GM18868 (cell line): ENCODE results near the gene GPA33.
"Not testable (repeated sequence)": the region's sequence is repeated elsewhere in the genome, so short reads cannot be mapped to it uniquely, and the experiment has no call there.

ENCODE experiments used
- ATAC-seq: cut with Tn5 transposase; IDR thresholded peaks from one replicate; pipeline ENCODE4 v1.9.1; 2021; ENCODE audit warnings: mild to moderate bottlenecking, moderate library complexity; ENCODE audit not compliant: unreplicated experiment

GPA33 gene

DNA sequence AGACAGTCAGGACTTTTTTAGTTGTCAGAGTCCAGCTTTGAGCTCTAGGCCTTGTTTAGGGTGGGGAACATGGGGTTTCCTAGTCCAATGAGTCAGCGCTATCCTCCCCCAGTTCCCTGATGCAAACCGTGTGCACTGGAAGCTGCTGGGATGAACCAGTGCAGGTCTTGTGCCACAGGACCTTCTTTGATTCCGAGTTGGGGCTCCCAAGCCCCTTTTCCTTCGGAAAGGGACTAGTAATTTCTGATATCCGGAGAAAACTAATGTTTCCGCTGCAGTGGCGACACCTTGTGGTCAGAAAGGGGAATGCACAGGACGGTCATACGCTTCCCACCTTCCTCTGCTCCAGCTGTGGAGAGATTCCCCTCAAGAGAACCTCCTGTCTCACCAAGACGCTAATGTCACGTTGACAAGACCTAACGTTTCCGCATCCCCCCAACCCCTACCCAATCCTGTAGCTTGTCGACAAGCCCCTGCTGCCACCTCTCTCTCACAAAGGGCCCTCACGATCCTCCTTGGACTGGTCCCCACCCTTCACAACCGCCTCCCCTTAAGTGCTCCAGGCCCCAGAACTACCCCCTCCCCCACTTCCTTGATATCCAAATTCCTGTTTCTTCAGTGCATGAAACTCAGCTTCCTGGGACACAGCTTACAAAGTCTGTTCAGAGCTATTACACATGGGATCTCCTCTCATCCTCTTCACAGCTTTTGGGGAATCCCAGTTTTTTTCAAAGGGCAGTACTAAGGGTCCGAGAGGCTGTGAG, 30.9 kb downstream of the GPA33 start:
- peak; percentile 50 for ATAC-seq

DNA sequence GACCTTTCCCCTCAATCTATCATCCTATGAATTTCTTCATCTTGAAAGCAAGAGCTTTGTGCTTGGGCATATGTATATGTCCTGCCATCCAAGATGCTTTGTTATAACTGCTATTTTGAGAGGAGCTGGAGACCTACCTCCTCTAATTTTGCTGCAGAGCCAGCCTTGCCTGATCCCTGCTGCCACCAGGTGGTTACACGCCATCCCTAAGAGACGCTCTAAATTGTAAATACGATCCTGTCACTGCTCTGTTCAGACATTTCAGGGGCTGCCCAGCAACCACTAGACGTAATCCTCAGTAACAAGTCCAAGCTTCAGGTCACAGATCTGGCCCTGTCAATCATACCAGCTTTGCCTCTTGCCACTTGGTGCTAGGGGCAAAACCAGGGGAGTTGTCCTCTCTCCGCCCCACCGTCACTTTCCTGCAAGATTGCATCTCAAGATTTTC, 32.9 kb downstream of the GPA33 start:
- peak; percentile 68 for ATAC-seq

DNA sequence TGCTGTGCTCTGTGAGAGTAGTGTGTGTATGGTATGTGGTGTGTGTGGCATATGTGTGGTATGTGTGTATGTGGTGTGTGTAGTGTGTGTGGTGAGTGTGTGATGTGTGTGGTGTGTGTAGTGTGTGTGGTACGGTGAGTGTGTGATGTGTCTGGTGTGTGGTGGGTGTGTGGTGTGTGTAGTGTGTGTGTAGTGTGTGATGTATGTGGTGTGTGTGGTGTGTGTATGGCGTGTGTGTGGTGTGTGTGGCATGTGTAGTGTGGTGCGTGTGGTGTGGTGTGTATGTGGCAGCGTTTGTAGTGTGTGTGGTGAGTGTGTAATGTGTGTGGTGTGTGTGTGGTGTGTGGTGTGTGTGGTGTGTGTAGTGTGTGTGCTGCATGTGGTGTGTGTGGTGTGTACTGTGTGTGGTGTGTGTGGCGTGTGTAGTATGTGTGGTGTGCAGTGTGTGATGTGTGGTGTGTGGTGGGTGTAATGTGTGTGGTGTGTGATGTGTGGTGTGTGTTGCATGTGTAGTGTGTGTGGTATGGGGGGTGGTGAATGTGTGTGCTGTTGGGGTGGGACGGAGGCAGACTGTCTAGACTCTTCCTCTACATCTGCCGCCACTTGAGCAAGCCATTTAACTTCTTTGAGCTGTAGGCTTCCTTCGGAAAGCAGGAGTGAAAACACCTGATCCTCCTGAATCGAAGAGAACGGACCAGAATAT, 33.5 kb downstream of the GPA33 start:
- ATAC-seq = no peak

DNA sequence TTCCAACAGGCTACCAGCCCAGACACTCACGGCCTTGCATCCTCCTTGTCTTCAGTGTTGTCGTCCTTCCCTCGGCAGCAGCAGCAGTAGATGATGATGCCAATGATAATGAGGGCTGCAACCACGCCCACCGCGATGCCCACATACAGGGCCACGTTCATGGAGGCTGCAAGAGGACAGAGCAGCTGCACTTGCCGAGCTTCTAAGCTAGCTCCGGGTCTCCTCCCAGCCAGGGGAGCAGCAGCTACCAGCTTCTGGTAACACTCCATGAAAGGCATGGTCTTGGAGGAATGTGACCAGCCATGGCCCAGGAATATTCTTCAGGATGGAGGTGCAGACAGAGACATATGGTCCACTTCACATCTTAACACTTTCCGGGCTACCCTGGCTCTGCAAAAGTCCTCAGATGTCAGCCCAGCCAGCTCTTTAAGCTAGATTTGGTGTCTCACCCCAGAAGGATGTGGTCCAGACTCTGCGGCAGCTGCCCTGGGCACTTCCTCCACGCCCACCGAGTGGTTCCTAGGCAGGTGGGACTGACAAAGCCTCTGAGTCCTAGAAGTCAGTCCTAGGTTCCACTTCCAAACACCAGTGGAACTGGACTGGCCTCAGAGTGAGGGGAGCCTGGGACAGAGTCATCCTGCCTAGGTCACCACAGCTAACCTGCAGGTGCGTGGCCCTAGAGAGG, 35.1 kb downstream of the GPA33 start:
- no peak for ATAC-seq

DNA sequence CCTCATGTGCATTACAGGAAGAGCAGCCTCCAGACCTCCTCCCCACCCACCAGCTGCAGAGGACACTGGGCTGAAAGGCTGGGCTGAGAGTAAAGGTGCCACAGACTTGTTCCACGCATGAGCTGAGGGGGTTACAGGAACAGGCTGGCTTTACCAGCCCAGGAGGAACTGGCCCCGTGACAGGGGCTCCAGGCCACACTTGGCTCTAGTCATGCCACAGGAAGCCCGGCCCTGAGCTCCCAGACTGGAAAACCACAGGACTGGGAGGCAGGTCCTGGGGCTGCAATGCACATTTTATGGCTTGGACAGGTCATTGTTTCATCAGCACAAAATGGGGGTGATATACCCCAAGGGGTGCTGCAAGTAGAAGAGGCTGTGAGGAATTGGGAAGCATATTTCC, 35.6 kb downstream of the GPA33 start:
- no peak for ATAC-seq

DNA sequence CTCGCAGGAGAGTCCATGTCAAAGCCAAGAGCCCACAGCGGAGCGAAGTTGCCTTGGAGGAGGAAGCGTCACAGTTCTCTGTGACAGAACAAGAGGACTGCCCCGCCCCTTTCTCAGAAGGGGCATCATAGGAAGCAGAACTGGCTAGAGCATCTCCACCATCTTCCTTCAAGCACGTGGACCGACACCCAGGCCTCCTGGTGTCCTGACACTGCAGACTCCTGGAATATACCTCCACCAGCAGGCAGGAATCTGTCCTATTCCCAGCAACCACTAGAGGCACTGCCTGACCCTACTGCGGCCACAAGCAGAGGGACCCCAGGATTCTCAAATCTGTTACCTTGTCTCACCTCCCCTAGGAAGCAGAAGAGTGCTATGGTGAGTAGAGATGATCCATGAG, 37.8 kb downstream of the GPA33 start:
- no peak for ATAC-seq

DNA sequence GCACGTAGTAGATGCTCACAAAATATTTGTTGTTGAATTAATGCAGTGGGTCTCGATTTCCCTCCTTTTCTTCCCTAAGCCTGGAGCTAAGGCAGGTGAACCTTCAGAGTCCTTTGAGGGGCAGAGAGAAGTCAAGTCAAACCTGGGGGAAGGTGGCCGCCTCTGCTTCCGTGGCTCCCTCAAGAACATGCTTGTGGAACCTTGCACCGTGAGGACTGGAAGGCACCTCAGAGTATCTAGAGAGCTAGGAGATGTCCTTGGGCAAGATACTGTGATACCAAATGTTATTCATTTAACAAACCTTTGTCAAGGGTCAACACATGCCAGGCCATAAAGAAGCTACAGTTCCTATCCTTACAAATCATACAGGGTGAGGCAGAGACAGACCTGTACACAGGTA, 38.3 kb downstream of the GPA33 start:
- ATAC-seq = no peak

DNA sequence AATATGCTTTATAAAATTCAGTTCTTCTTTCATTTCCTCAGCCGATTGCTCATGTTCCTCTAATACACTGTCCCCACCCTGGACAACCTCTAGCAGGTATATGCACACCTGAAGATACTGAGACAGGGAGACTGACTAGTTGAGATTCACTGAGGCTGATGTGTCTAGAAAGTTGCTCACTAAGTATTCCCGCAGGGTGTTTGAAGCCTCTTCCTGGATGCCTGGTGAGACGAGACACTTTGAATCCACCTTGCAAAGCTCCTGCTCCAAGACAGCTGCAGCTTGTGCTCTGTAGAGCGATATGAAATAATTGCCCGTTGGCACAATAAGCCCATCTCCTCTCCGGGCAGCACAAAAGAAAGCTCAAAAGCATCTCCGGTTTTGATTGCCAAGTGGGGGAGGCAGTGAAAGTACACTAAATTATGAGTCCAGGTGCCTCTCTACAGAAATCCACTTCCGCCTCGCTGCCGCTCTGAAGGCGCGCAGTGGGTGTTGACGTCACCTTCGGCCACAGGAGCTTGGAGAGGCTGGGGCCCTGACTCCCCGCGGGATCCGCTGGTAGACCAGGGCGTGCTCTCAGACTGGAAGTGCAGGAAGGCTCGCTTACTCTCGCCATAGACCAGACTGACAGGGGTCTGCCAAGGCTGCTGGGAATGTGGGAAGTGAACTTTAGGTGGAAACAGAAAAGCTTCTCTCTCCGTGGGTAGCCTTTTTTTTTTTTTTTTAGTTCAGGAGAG, 46.3 kb downstream of the GPA33 start:
- ATAC-seq = peak; percentile 100

DNA sequence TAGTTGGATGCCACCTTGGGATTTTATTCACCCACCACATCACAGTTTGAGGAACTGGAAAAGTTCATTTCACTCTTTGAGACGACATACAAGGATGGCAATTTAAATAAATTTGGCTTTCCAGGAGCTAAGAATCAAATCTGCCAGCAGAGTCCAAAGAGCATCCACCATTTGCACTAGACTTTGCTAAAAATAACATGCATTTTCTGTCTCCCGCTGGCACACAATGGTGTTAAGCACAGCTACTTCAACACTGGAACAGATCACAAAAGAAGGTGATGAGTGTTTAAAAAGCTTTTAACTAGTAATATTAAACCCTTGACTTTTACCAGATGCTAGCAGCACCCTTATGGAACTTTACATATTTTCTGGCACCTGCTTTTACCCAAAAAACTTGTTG, 56.5 kb downstream of the GPA33 start:
- ATAC-seq = no peak

DNA sequence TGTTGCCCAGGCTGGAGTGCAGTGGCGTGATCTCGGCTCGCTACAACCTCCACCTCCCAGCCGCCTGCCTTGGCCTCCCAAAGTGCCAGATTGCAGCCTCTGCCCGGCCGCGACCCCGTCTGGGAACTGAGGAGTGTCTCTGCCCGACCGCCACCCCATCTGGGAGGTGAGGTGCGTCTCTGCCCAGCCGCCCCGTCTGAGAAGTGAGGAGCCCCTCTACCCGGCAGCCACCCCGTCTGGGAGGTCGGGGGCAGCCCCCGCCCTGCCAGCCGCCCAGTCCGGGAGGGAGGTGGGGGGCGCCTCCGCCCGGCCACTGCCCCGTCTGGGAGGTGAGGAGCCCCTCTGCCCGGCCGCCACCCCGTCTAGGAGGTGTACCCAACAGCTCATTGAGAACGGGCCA, 60.6 kb downstream of the GPA33 start:
- not testable (repeated sequence) for ATAC-seq

DNA sequence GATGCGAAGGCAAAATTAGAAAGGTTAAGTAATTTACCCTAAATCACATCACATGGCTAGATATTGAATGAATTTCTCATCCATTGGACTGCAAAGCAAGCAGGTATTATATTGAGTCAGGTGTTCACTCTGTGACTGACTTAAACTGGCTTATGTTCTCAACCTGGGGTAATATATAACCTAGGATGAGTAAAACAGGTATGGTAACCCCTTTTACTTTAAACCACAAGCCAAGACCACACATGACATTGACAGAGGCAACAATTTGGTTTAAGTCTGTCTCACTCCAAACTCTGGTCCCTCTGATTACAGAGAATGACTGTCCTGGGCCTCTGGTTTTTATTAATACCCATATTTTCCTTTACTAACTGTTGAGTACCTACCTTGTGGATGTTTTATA, 67.8 kb downstream of the GPA33 start:
- ATAC-seq = no peak

DNA sequence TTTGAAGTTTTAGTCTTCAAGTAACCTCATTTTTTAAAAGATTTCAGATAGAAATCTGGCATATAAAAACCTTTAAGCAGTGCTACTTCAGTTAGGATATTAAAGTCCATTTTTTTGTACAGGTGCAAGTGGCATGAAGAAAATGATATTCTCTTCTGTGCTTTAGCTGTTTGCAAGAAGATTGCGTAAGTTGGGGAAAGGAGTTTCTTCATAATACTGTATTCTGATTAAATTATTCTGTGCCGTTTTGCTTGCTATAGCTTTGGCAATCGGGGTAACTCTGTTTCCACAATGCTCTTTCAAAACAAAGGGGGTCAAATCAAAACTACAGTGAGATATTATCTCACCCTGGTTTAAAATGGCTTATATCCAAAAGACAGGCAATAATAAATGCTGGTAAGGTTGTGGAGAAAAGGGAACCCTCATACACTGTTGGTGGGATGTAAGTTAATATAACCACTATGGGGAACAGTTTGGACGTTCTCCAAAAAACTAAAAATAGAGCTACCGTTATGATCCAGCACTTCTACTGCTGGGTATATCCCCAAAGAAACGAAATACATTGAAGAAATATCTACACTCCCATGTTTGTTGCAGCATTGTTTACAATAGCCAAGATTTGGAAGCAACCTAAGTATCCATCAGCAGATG, 74.0 kb downstream of the GPA33 start:
- no peak for ATAC-seq

DNA sequence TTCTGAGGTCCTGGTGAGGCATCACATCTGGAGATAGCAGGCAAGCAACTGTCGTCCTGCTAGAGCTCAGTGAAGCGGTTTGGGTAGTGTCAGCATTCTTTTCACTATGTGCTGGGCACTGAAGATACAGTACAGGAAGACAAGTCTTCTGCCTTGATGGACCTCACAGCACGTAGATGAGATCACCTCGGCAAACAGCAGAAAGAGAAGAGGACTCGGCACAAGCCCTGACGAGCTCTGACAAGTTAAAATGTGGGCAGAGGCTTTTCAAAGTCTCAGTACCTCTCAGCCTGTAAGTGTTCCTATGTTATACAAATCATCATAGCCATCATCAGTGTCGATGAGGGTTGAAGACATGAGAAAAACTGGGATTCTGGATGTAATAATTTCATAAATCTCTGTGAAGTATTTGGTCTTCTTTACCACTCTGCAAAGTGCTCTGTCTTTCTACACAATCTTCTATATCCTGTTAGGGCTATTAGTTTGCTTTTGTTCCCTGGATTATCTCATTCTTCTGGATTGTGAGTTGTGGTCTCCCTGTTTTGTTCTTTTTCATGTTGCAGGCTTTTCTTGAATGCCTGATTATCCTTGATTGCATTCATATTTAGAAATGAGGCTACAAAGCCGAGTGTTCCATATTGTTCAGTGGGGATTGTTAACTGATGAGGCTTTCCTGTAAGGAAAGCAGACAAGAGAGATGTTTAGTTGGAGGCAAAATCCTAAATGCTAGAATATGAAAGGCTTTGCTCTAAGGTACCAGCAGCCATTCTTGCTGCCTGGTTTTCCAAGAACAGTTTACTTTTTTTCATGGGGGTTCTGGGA, 76.9 kb downstream of the GPA33 start:
- no peak for ATAC-seq

DNA sequence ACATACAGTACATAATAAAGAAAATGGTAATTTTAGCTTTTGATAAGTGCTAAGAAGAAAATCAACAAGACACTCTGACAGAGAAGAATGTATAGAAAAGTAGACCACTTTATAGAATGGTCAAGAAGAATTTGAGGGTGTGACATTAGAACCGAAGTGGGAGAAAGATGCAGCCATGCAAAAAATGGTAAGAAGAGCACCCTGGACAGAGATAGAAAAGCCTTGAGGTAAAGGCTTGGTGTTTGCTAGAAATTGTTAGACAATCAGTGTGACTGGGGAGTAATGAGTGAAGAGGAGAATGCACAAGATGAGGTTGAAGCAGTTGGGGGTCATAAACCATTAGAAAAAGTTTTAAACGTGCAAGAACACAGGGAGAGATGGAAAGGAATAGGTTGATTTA, 77.6 kb downstream of the GPA33 start:
- no peak for ATAC-seq

DNA sequence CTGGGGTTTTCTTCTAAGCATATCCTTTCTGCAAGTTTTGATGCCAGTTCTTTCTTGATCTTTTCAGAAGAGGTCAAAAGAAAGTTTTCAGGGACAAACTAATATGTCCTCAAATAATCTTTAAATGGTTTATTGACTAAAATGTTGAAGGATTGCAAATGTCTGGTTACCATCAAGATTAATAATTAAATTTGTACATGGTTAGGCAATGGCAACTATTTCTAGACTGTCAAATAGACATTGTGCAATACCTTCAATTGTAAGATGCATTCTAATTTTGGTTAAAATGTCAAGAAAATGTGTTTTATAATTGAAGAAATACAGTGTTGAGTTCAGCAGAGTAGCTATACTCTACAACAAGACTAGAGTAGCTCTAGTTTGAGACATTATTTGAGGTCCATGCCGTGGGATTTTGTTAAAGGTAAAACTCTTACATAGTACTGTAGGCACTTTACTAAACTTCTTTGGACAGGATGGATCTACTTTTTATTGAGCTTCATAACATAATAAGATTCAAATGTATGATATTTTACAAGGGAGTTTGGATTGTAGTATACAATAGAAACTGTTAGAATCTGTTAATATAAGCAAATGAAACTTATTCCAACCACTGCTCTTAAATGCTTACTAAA, 78.5 kb downstream of the GPA33 start:
- ATAC-seq = no peak

DNA sequence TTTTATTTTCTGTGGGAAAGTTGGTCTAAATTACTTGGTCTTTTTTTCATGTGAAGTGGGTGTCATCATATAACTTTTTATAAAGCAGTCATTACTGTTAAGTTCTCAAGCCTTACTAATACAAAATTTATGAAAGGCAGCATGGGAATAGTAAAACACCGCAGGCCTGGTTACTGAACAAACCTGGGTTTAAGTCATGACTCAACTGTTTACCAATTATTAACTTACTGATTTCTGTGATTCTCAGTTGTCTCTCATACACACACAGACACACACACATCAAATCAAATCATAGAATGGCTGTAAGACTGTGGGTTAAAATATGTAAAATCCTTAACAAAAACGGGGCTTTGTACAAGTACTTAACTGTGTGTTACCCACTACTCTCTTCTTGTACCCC, 86.5 kb downstream of the GPA33 start:
- ATAC-seq = no peak
